Iris pigment epithelial cell (primary cell): ENCODE results near the gene TRNAU1AP.
"Not testable (repeated sequence)": the region's sequence is repeated elsewhere in the genome, so short reads cannot be mapped to it uniquely, and the experiment has no call there.

Experiments used
- DNase-seq: peaks from one replicate; pipeline ENCODE4 v3.0.0-alpha.2; 2011; ENCODE audit warnings: low read depth

Gene TRNAU1AP

GRCh38 chr1:28552758-28553663, at the start of gene TRNAU1AP:
TRNAU1AP (plus strand) TSS chr1:28553085; CDS start chr1:28553111, 26 bp downstream.
- DNase-seq, result peak; percentile 98

- DNase-seq, result no peak
Measured at GRCh38 chr1:28503117-28503516, 49.8 kb upstream of the TRNAU1AP start.

- peak; percentile 98 for DNase-seq
Measured at GRCh38 chr1:28505406-28506187, 47.3 kb upstream of the TRNAU1AP start, which contains the start of gene RCC1. RCC1 (plus strand) TSS chr1:28506043; CDS start chr1:28529867, 23,824 bp downstream.

DNA sequence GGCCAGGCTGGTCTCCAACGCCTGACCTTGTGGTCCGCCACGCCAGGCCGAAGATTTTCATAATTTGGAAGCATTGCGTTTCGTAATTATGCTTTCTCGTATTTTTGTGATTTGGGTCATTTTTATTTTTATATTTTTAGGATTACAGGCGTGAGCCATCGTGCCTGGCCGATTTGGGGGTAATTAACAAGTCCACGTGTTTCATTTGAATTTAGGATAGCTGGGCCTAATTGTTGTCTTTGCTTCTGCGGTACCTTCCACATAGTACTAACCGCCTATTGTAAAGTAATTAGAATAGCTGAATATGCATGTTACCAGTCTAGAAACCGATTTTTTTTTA, 46.0 kb upstream of the TRNAU1AP start:
- no peak for DNase-seq

- DNase-seq, result no peak
Measured at GRCh38 chr1:28507247-28507645, 45.6 kb upstream of the TRNAU1AP start.

DNA sequence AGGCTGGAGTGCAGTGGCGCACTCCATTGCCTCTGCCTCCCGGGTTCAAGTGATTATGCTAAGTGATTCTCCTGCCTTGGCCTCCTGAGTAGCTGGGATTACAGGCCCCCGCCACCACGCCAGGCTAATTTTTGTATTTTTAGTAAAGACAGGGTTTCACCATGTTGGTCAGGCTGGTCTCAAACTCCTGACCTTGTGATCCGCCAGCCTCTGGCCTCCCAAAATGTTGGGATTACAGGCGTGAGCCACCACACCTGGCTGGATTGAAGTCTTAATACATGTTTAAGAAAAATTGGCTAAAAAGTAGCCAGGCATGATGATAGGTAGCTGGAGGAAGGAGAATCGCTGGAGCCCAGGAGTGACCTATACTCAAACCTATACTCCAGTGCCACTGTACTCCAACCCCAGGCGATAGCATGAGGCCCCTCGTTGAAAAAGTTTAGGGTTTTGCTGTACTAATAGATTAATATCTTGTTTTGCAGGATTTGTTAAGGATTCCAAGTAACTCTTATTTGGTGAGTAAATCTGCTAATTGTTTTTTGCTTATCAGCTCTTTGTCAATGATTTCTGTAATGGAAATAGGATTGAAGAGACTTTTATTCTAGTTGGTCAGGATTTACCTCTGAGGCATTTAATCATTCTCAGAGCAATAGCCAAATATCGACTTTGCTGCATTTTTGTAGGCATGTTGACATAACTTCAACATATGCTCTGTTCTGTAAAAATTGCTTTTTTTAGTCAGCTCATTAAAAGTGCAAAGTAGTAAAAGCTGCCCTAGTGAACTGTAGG, 45.0 kb upstream of the TRNAU1AP start:
- no peak for DNase-seq

DNA sequence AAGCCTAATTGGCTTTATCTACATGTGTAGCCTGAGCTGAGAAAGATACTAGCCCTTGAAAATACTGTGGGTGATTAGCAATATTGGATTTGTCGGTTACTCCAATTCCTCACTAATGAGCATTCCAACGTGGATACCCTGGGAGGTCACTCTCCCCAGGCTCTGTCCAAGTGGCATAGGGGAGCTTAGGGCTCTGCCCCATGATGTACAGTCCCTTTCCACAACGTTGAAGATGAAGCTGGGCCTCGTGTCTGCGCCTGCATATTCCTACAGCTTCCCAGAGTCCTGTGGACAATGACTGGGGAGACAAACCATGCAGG, 44.5 kb upstream of the TRNAU1AP start:
- DNase-seq, result no peak

GRCh38 chr1:28509705-28510272, 43.1 kb upstream of the TRNAU1AP start:
- peak; percentile 22 for DNase-seq

GRCh38 chr1:28510273-28510969, 42.5 kb upstream of the TRNAU1AP start:
- peak; percentile 48 for DNase-seq

GRCh38 chr1:28510970-28511440, 41.9 kb upstream of the TRNAU1AP start:
- DNase-seq, result peak; percentile 27

DNA sequence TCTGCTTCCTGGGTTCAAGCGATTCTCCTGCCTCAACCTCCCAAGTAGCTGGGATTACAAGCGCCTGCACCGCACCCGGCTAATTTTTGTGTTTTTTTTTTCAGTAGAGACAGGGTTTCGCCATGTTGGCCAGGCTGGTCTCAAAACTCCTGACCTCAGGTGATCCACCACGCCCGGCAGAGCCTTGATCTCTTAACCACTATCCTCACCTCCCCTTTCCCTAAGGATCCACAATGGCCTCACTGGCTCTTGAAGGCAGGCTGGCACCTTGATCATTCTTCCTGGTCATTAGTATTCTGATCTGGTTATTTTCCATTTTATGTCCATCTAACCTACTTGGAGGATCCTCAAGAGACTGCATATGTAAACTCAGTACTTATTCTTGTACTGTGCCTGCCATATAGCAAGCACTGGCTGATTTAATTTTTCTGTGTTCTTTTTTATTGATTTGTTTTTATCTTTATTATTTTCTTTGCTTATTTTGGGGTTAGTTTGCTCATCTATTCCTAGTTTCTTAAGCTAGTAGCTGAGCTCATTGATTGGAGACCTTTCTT, 40.8 kb upstream of the TRNAU1AP start:
- DNase-seq, result peak; percentile 26

DNA sequence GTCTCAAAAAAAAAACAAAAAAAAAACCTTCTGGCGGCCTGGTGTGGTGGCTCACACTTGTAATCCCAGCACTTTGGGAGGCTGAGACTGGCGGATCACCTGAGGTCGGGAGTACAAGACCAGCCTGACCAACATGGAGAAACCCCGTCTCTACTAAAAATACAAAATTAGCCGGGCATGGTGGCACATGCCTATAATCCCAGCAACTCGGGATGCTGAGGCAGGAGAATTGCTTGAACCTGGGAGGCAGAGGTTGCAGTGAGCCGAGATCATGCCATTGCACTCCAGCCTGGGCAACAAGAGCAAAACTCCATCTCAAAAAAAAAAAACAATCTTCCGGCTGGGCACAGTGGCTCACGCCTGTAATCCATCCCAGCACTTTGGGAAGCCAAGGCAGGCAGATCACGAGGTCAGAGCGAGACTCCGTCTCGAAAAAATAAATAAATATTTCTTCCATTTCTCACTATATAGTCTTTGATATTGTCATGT, 38.4 kb upstream of the TRNAU1AP start:
- DNase-seq, result not testable (repeated sequence)

DNA sequence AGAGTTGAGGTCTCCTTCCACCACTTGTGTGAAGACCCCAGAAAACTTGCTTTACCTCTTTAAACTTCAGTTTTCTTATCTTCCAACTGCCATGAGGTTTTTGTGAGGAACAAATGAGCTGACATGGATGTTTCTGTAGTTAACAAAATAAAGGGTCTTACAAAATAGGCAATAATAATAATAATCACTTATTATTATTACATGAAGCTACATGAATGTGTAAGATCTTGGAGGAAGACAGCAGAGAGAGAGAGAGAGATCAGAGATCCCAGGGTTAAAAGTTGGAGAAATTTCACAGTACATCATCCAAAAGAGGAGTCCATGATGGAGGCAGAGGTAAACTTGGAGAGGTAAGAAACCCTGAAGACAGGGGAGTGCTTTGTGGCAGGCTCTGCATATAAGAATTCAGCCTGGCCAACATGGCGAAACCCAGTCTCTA, 36.3 kb upstream of the TRNAU1AP start:
- peak; percentile 20 for DNase-seq

DNA sequence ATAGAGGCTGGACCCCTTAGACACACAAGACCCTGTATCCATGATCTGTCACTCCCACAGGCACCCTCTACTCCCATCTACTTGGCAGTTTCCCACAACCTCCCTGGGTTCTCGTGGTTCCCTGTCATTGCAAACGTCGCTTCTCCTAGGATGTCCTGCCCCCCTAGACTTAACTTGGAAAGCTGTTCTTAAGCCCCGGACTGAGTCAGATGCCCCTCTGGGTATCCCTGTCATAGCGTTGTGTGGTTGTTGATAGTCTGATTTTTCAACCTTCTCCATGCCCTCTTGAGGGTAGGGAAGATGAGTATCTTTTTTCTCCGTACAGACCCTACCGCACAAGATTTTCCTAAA, 35.3 kb upstream of the TRNAU1AP start:
- DNase-seq, result no peak

GRCh38 chr1:28518000-28518744, 34.7 kb upstream of the TRNAU1AP start:
- peak; percentile 85 for DNase-seq

DNA sequence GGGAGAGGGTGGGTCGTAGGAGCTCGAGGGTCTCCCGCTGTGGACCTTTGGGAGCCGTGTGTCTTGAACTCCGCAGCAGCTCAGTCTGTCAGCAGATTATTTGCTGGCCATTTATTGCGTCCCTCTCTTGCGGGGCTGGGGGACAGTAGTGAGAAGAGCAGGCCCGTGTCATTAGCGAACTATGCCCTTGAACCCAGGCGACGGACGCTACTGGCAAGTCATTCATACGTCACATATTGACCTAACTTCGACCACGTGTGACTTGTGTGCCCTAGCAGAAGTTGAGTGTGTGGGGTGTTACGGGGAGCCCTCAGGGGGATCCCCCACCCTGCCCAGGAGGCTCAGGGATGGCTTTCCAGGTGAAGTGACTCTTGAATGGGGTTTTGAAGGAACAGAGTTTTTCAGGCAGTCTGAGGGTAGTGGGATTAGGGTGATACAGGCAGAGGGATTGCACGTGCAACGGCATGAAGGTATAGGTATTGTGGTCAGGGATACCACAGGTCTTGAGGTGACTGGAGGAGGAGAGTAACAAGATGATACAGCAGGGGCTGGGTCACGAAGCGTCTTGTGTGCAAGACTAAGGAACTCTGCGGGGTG, 34.0 kb upstream of the TRNAU1AP start:
- DNase-seq, result no peak

- no peak for DNase-seq
Measured at GRCh38 chr1:28519946-28520725, 32.7 kb upstream of the TRNAU1AP start.

GRCh38 chr1:28520796-28521195, 32.1 kb upstream of the TRNAU1AP start:
- not testable (repeated sequence) for DNase-seq
